GM19035 (cell line): ENCODE results near the gene LRRC55.

Source experiments
- ATAC-seq: cut with Tn5 transposase; IDR thresholded peaks from one replicate; pipeline ENCODE4 v1.9.1; 2021; ENCODE audit not compliant: unreplicated experiment

Gene LRRC55

DNA sequence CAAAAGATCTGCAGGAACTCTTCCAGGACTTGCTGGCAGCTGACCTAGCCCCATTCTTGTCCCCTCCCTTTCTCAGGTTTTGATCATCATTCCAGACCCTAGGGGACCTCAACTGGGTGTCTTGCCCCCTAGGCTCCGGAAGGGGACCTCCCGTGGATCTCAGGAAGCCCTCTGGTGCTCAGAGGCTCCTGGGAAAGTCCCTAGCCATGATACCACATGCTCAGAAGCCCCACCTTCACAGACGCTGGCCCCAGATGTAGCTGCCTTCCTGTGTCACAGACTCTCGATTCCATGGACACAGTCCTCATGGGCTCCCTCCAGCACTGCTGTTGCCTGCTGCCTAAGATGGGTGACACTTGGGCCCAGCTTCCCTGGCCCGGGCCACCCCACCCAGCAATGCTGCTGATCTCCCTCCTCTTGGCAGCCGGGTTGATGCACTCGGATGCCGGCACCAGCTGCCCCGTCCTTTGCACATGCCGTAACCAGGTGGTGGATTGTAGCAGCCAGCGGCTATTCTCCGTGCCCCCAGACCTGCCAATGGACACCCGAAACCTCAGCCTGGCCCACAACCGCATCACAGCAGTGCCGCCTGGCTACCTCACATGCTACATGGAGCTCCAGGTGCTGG is at the start of gene LRRC55:
Gene LRRC55, plus strand, starts transcription at position 276 of the 628 bp plus-strand sequence. Its CDS starts 70 bp downstream, at position 346.
- ATAC-seq = no peak

DNA sequence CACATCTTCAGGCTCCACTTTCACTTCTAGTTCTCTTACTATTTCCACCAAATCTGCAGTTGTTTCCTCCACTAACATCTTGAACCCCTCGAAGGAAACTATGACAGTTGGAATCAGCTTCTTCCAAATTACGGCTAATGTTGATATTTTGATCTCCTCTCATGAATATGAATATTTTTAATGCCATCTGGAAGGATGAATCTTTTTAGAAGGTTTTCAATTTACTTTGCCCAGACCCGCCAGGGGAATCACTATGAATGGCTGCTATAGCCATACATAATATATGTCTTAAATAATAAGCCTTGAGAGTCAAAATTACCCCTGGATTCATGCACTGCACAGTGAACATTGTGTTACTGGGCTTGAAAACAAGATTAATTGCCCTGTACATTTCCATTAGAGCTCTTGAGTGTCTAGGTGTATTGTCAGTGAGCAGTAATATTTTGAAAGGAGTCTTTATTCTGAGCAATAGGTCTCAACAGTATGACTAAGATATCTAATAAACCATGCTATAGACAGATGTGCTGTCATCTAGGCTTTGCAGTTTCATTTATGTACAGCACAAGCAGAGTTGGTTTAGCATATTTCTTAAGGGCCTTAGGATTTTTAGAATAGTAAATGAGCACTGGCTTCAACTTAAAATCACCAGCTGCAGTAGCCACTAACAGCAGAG is 48.3 kb upstream of the LRRC55 start:
- ATAC-seq = no peak

GRCh38 chr11:57134284-57134683 is 47.5 kb upstream of the LRRC55 start:
- ATAC-seq = no peak

DNA sequence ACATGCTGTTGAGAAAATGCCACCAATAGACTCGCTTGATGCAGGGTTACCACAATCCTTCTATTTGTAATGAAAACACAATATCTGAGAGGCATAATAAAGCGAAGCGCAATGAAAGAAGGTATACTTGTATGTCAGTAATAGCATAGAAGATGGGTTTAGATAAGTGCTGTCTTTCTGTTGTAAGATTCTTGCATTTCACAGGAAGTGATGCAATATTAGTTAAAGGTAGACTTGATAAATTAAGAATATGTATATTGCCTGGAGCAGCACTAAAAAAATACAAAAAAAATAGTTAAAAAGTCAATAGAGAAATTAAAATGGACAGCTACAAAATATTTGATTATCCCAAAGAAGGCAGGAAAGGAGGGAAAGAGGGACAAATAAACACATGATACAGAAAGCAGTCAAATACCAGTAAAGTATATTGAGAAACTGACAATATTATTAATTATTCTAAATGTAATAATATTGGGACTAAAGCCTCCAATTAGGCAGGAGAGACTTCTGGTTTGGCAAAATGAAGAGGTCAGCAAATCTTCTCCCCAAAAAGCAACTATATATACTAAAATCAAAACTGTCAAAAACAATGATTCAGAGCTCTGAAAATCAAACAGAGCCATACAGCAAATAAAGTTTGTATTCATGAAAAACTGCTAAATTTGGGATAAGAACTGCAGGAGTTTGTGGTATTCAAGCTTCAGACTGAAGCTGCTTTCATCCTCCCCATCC is 46.6 kb upstream of the LRRC55 start:
- ATAC-seq = no peak

GRCh38 chr11:57140568-57140967 is 41.2 kb upstream of the LRRC55 start:
- ATAC-seq = no peak

DNA sequence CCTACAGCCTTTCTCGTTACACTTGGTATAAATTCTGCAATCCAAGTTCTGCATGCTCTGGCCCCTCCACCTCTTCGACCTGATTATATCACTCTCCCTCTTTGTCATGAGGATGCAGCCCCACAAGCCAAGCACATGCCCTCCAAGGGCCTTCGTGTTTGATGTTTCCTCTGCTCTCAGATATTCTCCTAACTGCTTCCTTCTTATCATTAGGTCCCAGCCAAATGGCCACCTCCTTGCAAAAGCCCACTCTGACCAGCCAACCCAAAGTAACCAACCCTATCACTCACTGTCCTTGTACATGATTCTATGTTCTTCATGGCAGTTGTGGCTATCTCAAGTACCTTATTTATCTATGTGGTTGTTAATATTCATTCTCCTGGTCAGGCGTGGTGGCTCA is 38.3 kb upstream of the LRRC55 start:
- ATAC-seq = no peak

DNA sequence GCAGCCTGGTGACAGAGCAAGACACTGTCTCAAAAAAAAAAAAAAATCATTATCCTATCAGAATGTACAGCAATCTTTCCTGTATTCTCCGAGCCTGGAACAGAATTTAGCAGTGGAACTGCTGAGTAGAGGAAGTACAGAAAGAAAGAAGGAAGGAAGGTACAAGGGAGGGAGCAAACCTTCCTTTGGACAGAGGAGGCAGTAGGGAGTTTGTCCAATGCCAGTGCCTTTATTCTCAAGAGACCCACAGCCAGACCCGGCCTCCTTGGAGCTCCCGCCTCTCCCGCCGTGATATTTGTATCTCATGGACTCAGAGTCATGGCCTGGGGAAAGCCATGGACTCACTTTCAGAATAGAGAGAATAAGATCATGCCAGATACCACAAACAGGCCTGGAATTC is 37.7 kb upstream of the LRRC55 start:
- no peak for ATAC-seq

- ATAC-seq = no peak
Measured at GRCh38 chr11:57144531-57145320, 37.0 kb upstream of the LRRC55 start.

GRCh38 chr11:57146301-57146700 is 35.5 kb upstream of the LRRC55 start:
- ATAC-seq = no peak

GRCh38 chr11:57148621-57149020 is 33.1 kb upstream of the LRRC55 start:
- no peak for ATAC-seq

- ATAC-seq = no peak
Measured at GRCh38 chr11:57150454-57150917, 31.3 kb upstream of the LRRC55 start.

DNA sequence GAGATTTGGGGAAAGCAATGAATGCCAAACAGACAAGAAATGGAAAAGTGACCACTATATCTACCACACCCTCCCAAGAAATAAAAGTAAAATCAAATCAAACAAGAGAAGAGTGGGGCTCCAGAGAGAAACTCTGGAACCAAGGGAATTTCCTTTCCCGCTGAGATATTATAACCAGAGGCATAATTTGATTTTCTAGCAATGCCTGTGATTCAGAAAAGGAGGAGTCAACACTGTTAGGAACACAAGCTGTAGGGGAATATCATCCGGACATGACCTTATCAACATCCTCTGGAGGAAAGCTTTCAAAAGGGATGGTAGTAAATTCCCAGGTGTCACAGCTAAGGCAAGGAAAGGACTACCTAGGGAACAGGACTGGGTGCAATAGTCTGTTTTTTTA is 29.6 kb upstream of the LRRC55 start:
- ATAC-seq = no peak

GRCh38 chr11:57153448-57153847 is 28.3 kb upstream of the LRRC55 start:
- ATAC-seq = no peak

DNA sequence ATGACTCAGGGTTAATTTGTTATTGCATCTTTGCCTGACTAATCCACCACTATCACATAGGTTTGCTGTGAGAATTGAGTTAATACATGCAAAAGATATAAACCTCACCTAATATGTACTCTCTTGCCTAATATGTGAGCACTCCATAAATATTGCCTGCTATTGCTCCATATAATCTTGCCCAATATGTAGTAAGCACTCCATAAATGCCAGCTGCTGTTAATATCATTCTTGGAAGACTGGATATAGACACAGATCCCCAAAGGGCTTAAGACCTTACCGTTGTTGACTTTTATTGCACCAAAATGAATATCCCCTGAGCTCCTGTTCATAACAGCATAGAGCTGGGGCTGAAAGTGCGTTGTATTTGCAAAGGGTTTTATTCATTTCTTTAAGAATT is 27.0 kb upstream of the LRRC55 start:
- ATAC-seq = no peak

GRCh38 chr11:57155400-57155799 is 26.4 kb upstream of the LRRC55 start:
- ATAC-seq = no peak

GRCh38 chr11:57155838-57156607 is 25.7 kb upstream of the LRRC55 start:
- no peak for ATAC-seq

DNA sequence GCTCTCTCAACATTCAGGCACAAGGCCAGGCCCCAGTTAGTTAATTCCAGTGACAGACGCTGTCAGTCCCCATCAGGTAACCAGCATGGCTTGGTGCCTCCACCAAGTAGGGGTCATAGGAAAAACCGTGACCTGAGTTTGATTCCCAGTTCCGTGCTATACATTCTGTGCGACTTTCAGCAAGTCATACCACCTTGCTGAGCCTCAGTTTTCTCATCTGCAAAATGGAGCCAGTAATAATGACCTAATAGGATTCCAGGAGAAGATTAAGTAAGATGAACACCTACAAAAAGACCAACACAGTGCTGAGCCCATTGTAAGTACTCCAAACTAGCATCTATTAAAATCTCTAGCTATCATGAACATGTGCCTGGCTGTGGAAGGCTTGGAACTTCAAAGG is 24.8 kb upstream of the LRRC55 start:
- no peak for ATAC-seq

GRCh38 chr11:57157624-57158023 is 24.1 kb upstream of the LRRC55 start:
- no peak for ATAC-seq

- ATAC-seq = no peak
Measured at GRCh38 chr11:57158180-57158579, 23.6 kb upstream of the LRRC55 start.

DNA sequence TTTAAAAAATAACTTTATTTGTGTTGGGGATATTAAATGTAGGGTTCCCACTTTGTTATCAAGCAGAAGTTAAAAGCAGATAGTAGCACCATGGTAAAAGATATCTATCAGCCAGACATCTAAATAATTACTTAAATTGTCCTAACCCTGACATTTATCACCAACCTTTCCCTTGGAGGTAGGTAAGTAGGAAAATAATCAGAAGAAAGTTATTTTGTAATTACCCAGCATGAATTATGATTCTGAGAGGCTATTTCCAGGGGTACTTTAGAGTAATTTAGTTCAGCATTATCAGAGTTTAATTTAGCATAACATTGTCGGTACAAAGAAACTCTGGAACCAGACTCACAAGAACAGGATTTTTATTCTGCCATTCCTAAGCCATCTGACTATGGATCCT is 23.2 kb upstream of the LRRC55 start:
- ATAC-seq = no peak

- ATAC-seq = no peak
Measured at GRCh38 chr11:57160665-57161064, 21.1 kb upstream of the LRRC55 start.
